Suppressor macrophage treated with lipopolysaccharide for 1 hour (primary cell): ENCODE data around the gene ZNF865.
A peak's percentile ranks its signal among the peaks of the same experiment; 100 is the strongest.

ENCODE experiments used
- DNase-seq, 3 donors: peaks; one replicate each; pipeline ENCODE4 v3.0.0-alpha.2; 2020 to 2022

ZNF865 gene

GRCh38 chr19:55588738-55589137 is 16.7 kb upstream of the ZNF865 start:
- no peak for DNase-seq

GRCh38 chr19:55590109-55590508 is 15.3 kb upstream of the ZNF865 start:
- DNase-seq, result no peak

DNA sequence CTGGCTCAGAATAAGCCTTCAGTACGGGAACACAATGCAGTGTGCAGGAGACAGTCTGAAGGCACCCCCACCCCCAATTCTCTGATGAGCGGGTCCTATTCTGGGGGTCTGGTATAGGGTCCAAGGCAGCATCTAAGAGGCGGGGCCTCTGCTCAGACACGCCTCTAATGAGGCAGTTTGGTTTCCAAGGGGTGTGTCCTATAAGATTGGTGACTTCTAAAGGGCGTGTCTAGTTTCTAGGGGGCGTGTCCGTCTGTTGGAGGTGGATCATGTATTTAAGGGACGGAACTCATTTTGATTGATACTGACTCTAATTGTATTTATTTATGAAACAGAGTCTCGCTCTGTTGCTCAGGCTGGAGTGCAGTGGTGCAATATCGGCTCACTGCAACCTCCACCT is 14.8 kb upstream of the ZNF865 start:
- peak in 1 of 3 donors; percentile 39 for DNase-seq

DNA sequence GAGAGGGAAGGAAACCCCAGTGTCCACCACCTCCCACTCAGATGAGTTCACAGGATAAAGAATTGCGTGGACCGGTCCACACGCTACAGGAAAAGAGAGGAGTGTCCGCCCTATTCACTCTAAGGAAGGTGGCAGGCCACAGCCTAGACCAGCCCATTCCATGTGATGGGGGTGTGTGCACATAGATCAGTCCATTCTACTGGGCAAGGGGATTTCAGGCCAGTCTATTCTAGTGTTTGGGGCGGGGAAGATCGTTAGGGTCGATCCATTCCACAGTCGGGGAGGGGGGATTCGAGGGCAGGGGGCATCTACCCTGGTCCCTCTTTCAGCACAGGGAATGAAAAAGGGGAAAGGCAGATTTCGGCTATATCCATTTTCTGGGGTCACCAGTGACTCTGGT is 13.9 kb upstream of the ZNF865 start:
- no peak for DNase-seq

GRCh38 chr19:55592391-55593090 is 12.9 kb upstream of the ZNF865 start:
- no peak for DNase-seq

- no peak for DNase-seq
Observed at GRCh38 chr19:55593096-55593772, 12.2 kb upstream of the ZNF865 start.

GRCh38 chr19:55594996-55595545 is 10.4 kb upstream of the ZNF865 start:
- DNase-seq, result no peak

DNA sequence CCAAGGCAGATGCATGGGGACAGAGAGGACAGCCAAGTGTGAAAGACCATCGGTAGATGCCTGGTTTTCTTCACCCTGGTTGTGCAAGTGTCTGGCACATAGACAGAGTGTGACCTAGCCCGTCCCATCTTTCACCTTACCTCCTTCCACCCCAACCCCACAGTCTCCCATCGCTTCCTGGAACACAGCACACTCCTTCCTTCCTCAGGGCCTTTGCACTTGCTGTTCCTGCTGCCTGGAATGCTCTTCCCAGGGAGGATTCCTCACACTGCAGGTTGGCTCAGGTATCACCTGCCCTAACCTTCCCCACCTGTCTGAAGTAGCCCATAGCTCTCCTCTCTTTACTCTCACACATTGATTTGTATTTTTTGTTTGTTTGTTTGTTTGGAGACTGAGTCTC is 9.1 kb upstream of the ZNF865 start:
- no peak for DNase-seq

DNA sequence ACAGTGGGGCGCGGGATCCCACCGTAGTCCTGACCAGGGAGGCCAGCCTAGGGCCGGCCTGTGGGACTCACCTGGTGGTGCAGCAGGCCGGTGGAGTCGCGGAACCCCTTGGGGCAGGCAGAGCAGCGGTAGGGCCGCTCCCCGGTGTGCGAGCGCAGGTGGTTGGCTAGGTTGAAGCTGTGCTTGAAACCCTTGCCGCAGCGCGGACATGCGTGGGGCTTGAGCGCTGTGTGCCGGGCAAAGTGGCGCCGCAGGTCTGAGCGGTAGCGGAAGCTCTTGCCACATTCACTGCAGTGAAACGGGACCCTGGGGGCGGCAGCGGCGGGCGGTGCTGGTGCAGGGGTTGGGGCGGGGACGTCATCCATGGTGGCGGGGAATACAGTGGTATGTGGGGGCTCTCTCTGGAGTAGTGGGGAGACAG is 7.9 kb upstream of the ZNF865 start:
- no peak for DNase-seq

GRCh38 chr19:55598034-55598433 is 7.4 kb upstream of the ZNF865 start:
- no peak for DNase-seq

DNA sequence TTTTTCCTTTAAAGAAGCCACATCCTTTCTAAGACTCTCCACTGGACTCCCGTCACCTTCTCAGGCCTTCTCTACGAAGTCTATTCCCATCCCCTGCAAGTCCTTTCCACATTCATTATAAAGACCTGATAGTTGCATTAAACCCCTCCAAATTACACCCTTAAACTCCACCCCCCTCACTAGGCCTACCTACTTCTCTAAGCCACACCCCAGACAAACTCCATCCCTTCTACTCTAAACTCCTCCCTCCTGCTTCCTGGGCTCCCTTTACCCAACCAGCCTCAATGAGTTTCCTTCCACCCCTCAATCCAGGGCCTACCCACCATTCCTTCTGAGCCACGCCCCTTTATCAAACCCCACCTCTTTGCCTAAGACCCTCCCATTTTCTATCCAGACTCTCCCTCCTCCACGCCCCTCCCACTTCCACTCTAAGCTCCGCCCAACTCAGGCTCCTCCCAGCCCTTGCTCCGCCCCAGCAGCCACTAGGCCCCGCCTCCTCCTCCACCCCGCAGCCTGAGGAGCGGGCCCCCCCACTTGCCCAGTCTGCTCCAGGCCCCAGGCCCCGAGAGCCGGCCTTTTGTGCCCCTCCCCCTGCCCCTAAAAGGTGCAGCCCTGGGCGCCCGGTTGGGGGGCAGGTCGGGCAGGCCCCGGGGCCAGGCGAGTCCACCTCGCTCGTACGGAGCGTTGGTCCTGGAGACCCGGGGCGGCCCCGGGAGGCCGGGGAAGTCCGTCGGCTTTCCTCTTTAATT is 6.6 kb upstream of the ZNF865 start:
- DNase-seq, result peak; percentile 95 to 98 (median 98)

DNA sequence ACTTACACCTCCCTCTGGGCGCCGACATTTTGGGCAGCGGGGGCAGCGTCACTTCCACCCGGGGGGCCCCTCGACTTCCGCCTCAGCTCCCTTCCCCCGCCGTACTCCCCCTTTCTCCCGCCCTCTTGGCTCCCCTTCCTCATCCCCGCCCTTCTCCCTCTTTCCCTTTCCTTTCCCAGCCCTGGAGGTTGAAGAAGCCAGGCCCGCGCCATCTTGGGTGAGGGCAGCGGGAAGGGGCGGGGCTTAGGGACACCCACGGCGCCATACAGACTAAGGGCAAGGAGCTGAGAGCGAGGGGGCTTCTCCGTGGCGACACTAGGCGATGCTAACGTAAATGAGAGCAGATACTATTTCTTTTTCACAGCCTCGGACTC is 6.0 kb upstream of the ZNF865 start, which contains the start of gene FIZ1:
Gene FIZ1, minus strand, starts transcription at position 50 of the 374 bp plus-strand sequence. CDS start 1,652 bp downstream, outside the sequence.
- DNase-seq, result peak; percentile 98 to 99 (median 99)

GRCh38 chr19:55599842-55600661 is 5.4 kb upstream of the ZNF865 start, which contains the start of gene ZNF524:
Gene ZNF524, plus strand, starts transcription at chr19:55600288. Its CDS starts 1,825 bp downstream, at chr19:55602113.
- peak; percentile 84 to 95 (median 89) for DNase-seq

DNA sequence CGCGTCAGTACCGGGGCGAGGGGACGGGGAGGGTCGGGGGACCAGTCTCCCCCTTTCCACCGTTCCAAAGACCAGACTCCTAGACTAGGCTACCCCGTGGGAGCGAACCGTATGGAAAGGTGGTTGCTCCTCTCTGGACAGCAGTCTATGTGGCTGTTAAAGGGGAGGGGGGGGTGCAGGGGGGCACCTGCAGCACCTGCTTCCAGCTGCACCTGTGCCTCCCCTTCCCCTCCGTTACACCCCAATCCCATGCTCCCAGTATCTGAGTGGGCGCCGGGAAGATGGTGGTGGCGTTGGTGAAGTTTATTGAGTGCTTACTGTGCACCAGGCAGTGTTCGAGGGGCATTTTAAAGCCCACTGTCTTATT is 4.8 kb upstream of the ZNF865 start:
- no peak for DNase-seq

DNA sequence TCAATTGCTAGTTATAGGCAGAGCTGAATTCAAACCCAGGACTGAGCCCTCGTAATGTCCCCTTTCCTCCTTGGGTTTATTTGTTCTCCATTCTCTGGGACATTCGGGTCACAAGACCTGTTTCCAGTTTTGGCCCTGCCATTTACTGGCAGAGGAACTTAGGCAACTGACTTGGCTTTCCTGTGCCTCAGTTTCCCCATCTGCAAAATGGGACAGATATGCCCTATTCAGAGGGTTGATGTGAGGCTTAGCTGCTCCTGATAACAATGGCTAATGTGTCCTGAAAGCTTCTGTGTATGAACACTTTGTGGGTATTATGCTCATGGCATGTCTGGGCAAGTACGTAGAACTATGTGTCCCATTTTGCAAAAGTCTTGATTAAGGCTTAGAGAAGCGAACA is 4.4 kb upstream of the ZNF865 start:
- DNase-seq, result peak in 1 of 3 donors; percentile 33

GRCh38 chr19:55602104-55603001 is 3.1 kb upstream of the ZNF865 start:
- no peak for DNase-seq

DNA sequence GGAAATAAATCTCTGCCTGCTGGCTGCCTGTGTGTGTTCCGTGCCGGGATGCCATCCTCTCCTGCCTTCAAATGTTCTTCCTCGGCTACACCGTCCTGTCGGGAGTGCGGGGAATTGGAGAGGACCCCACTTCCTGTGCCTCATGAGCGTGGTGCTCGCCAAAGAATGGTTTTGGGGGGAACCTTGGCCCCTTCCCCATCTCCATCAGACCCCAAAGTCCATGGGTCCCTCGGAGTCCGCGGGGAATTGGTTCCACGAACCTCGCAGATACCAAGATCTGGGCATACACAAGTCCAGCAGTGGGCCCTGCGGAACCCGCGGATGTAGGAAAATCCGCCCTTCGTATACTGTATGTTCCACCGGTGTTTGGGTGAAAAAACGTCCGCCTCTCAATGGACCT is 2.3 kb upstream of the ZNF865 start:
- DNase-seq, result no peak

DNA sequence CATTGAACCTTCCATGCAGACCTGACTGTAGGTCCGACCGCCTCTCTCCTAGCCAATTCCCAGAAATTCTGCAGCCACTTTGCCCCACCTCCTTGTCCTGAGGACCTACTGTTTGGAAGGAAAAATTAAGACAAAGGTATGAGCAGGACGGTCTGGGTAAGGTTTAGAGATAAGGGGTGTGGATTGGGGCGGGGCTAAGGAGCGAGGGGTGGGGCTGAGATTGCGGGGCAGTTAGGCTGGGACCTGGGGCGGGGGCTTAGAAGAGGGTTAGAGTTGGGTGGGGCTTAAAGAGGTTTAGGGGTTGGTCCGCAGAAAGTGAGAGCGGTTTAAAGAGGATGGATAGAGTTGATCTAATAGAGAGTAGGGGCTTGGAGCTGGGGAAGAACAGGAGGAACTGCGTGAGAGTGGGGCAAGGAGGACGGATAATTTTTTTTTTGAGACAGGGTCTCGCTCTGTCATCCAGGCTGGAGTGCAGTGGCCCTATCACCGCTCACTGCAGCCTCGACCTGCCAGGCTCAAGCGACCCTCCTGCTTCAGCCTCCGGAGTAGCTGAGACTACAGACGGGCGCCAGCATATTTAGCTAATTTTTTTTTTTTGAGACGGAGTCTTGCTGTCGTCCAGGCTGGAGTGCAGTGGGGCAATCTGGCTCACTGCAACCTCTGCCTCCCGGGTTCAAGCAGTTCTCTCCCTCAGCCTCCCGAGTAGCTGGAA is 1.7 kb upstream of the ZNF865 start:
- DNase-seq, result no peak

GRCh38 chr19:55605207-55605636 is 225 bp upstream of the ZNF865 start:
- peak; percentile 98 to 99 (median 98) for DNase-seq

DNA sequence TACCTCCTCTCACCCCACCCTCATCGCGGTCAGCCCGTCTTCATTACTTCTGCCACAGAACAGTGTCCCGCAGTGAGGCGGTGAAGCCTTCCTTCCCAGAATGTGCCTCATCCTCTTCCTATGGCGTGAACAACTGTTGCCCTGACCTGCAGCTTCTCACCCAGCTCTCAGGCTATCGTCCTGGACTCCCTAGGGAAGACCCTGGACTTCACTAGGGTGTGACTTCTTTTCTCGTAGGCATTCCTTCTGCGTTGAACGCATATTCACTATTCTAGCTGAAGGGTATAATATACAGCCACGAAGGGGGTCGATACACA is 982 bp downstream of the ZNF865 start:
- DNase-seq, result no peak

DNA sequence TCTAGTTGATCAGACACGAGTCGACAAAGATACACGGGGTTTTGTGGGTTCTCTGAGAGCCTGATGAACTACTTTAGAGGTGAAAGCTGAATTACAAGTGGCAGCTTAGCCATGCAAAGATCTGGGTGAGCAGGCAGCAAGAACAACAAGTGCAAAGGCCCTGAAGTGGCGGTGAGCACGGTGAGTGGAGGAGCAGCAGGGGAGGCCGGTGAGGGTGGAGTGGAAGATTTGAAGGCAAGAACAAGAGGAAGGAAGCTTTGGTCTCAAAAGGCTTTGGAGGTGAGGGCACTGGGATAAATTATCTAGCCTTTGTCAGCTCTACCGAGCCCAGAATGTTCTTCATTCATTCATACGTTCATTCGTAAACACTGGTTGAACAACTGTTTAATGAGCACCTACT is 1.4 kb downstream of the ZNF865 start:
- DNase-seq, result no peak
